ENCODE measurements around the gene XPR1. TPM values are rescaled to one million over a fixed set of nuclear protein-coding genes. Genes with fewer than 3 reads are reported as not detected.

The XPR1 gene
- total RNA-seq, 1 experiment from 2014 or later: 36.1 TPM

DNA sequence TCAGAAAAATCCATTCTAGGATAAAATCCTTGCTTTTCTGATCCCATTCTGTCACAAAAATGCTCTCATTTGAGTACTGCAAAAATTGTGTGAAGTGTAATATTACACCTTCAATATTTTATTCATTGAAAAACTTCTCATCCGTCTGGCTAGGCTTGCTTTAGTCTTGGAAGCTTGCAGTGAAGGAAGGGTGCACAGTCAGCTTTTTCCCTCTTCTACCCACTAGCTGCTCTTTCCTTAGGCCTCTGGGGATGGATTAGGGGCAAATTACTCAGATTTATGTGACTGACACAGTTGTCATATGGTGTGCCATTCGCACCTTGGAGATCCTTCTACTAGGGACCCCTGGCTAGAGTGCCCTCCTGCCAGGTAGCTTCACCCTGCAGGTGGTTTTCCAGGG lies 40.9 kb upstream of the XPR1 start:
- no peak overlapping the region for H3K27ac ChIP-seq (ENCODE audit: low read length)
- intact Hi-C loops (cut with micrococcal nuclease; ENCODE audit: unreplicated experiment): no loop called here
- CTCF ChIA-PET: no interaction called here

DNA sequence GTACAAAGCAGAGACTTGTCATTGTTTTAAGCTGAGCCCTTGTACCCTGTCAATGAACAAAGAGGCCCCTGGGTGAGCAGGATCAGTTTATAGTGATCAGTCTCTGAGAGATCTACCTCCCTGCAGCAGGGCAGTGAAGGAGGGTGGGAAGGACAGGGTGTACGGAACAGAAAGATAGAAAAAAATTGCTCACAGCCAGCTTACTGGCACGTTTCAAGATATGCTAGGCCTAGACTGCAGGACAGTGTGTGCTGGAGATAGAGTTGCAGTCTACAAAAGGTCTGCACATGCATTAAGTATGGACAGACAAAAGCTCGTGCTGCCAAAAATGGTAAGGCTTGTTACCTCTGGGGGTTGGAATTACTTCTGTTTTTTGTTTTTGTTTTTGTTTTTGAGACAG lies 38.4 kb upstream of the XPR1 start:
- H3K27ac ChIP-seq (ENCODE audit: low read length): no peak overlapping the region
- H3K4me1 ChIP-seq (ENCODE audit: control insufficient read depth, insufficient read depth, low read length): no peaks in the 10 kb centered on the region
- ATAC-seq (no peak), DNase-seq (ENCODE audit: low read depth, low spot score) (no peak)
- TF ChIP-seq, protein P1, sequence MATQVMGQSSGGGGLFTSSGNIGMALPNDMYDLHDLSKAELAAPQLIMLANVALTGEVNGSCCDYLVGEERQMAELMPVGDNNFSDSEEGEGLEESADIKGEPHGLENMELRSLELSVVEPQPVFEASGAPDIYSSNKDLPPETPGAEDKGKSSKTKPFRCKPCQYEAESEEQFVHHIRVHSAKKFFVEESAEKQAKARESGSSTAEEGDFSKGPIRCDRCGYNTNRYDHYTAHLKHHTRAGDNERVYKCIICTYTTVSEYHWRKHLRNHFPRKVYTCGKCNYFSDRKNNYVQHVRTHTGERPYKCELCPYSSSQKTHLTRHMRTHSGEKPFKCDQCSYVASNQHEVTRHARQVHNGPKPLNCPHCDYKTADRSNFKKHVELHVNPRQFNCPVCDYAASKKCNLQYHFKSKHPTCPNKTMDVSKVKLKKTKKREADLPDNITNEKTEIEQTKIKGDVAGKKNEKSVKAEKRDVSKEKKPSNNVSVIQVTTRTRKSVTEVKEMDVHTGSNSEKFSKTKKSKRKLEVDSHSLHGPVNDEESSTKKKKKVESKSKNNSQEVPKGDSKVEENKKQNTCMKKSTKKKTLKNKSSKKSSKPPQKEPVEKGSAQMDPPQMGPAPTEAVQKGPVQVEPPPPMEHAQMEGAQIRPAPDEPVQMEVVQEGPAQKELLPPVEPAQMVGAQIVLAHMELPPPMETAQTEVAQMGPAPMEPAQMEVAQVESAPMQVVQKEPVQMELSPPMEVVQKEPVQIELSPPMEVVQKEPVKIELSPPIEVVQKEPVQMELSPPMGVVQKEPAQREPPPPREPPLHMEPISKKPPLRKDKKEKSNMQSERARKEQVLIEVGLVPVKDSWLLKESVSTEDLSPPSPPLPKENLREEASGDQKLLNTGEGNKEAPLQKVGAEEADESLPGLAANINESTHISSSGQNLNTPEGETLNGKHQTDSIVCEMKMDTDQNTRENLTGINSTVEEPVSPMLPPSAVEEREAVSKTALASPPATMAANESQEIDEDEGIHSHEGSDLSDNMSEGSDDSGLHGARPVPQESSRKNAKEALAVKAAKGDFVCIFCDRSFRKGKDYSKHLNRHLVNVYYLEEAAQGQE (IDR thresholded peaks at IDR 0.05; ENCODE audit: insufficient read depth in 1 of 2, low read depth in 2 of 2, low read length in 1 of 2): no peak
- TF ChIP-seq, protein P2, sequence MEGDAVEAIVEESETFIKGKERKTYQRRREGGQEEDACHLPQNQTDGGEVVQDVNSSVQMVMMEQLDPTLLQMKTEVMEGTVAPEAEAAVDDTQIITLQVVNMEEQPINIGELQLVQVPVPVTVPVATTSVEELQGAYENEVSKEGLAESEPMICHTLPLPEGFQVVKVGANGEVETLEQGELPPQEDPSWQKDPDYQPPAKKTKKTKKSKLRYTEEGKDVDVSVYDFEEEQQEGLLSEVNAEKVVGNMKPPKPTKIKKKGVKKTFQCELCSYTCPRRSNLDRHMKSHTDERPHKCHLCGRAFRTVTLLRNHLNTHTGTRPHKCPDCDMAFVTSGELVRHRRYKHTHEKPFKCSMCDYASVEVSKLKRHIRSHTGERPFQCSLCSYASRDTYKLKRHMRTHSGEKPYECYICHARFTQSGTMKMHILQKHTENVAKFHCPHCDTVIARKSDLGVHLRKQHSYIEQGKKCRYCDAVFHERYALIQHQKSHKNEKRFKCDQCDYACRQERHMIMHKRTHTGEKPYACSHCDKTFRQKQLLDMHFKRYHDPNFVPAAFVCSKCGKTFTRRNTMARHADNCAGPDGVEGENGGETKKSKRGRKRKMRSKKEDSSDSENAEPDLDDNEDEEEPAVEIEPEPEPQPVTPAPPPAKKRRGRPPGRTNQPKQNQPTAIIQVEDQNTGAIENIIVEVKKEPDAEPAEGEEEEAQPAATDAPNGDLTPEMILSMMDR (IDR thresholded peaks at IDR 0.05): no peak
- TF ChIP-seq POLR2AphosphoS5 (IDR thresholded peaks at IDR 0.05; ENCODE audit: low read depth, low read length) (no peak), TCF7L2 (IDR thresholded peaks at IDR 0.05; ENCODE audit: low read depth, low read length) (no peak), SIN3A (IDR thresholded peaks at IDR 0.05; ENCODE audit: borderline replicate concordance, insufficient read depth, low read depth, low read length) (no peak)
- H3K4me3 ChIP-seq (ENCODE audit: low read depth in 2 of 2, low read length in 2 of 2): no peak overlapping the region
- CTCF ChIA-PET: no interaction called here
- POLR2A ChIA-PET: no interaction called here
- BruUV-seq (replicated peaks): no TSS peak
- H3K27me3 ChIP-seq (ENCODE audit: control insufficient read depth, insufficient read depth, low read length): no peaks in the 10 kb centered on the region
- in situ Hi-C loops (cut with HindIII; ENCODE audit: low pct_unique_long_range_greater_than_20kb, low sequenced_read_pairs): no loop called here
- no peaks in the 10 kb centered on the region for H3K36me3 ChIP-seq (ENCODE audit: control insufficient read depth, insufficient read depth, low read length)
- H3K9me3 ChIP-seq (ENCODE audit: control insufficient read depth, insufficient read depth, low read depth, low read length): no peaks in the 10 kb centered on the region
- intact Hi-C loops (cut with micrococcal nuclease; ENCODE audit: unreplicated experiment): no loop called here

More for the DNA sequence above, 40.9 kb upstream of the XPR1 start:
- ATAC-seq (no peak), DNase-seq (ENCODE audit: low read depth, low spot score) (no peak)
- in situ Hi-C loops (cut with HindIII; ENCODE audit: low pct_unique_long_range_greater_than_20kb, low sequenced_read_pairs): no loop called here
- Histone ChIP-seq H3K9me3 (ENCODE audit: control insufficient read depth, insufficient read depth, low read depth, low read length) (no peaks in the 10 kb centered on the region), H3K4me1 (ENCODE audit: control insufficient read depth, insufficient read depth, low read length) (no peaks in the 10 kb centered on the region), H3K27me3 (ENCODE audit: control insufficient read depth, insufficient read depth, low read length) (no peaks in the 10 kb centered on the region; the same call in 1 of the 2 replicates), H3K4me3 (ENCODE audit: low read depth in 2 of 2, low read length in 2 of 2) (no peak overlapping the region), H3K36me3 (ENCODE audit: control insufficient read depth, insufficient read depth, low read length) (no peaks in the 10 kb centered on the region)
- TF ChIP-seq, protein P2 (IDR thresholded peaks at IDR 0.05): no peak
- TF ChIP-seq SIN3A (IDR thresholded peaks at IDR 0.05; ENCODE audit: borderline replicate concordance, insufficient read depth, low read depth, low read length) (no peak), POLR2AphosphoS5 (IDR thresholded peaks at IDR 0.05; ENCODE audit: low read depth, low read length) (no peak)
- POLR2A ChIA-PET: no interaction called here
- no TSS peak for BruUV-seq (replicated peaks)
